Measurements from ENCODE around the gene CXCR5. TPM values are rescaled to one million over a fixed set of nuclear protein-coding genes. Genes with fewer than 3 reads are reported as not detected.

The CXCR5 gene
- total and polyA plus RNA-seq, 2 donors (not counting 1 experiment from before 2014, with no cell fraction given), result not detected

DNA sequence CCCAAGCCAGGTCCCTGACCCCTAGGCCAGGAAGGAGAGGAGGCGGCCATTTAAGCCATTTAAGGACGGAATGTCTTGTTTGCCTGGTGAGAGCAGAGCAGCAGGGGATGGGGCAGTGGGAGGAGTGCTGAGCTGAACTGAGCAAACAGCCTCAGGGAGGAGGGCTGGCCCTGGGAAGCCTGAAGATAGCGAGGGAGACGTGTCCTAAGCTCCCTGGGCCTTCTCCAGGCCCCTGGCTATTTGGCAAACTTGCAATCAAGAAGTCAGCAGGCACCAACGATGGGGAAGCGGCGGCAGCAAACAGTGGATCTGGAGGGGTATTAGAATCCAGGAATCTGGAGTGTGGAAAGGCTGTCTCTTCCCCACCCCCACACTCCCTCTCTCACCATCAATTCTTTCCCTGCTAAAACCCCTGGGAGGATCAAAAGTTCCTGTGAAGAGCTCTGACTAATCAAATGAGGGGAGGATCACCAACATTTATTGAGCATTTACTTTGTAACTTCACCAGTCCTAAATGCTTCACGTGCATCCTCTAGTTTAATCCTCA lies 33.2 kb downstream of the CXCR5 start:
- H2AFZ ChIP-seq (ENCODE audit: low read length), result no peak overlapping the region
- peak overlapping the region; percentile 99 for H3K27ac ChIP-seq (ENCODE audit: insufficient read depth, low read length)
- H4K20me1 ChIP-seq (ENCODE audit: control insufficient read depth, extremely low read depth, insufficient read depth, low read length), result no peaks in the 10 kb centered on the region
- TF ChIP-seq EZH2 (IDR thresholded peaks at IDR 0.05; ENCODE audit: low read length, missing control alignments), result no peak
- TF ChIP-seq, protein P1, sequence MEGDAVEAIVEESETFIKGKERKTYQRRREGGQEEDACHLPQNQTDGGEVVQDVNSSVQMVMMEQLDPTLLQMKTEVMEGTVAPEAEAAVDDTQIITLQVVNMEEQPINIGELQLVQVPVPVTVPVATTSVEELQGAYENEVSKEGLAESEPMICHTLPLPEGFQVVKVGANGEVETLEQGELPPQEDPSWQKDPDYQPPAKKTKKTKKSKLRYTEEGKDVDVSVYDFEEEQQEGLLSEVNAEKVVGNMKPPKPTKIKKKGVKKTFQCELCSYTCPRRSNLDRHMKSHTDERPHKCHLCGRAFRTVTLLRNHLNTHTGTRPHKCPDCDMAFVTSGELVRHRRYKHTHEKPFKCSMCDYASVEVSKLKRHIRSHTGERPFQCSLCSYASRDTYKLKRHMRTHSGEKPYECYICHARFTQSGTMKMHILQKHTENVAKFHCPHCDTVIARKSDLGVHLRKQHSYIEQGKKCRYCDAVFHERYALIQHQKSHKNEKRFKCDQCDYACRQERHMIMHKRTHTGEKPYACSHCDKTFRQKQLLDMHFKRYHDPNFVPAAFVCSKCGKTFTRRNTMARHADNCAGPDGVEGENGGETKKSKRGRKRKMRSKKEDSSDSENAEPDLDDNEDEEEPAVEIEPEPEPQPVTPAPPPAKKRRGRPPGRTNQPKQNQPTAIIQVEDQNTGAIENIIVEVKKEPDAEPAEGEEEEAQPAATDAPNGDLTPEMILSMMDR (conservative IDR thresholded peaks at IDR 0.05 in 1 of 2, IDR thresholded peaks at IDR 0.05 in 1 of 2; ENCODE audit: low read depth in 1 of 2, low read length in 2 of 2), result no peak
- peaks cover 82% of the 10 kb centered on the region for H3K79me2 ChIP-seq (ENCODE audit: control insufficient read depth, insufficient read depth, low read length)
- H3K9ac ChIP-seq (ENCODE audit: insufficient read depth, low read length), result peak overlapping the region; percentile 62
- no peaks in the 10 kb centered on the region for H3K9me3 ChIP-seq (ENCODE audit: control insufficient read depth, insufficient read depth, low read depth, low read length)
- DNase-seq (ENCODE audit: low read depth in 2 of 2), result peak; percentile 68 to 82
- peak overlapping the region; percentile 60 for H3K4me2 ChIP-seq (ENCODE audit: extremely low read depth, insufficient read depth, low read length)
- H3K4me3 ChIP-seq (replicated peaks in 1 of 4; ENCODE audit: control extremely low read depth in 1 of 4, insufficient read depth in 1 of 4, low read depth in 3 of 4, low read length in 4 of 4), result peak overlapping the region in 2 of 4 experiments; percentile 35 to 43
- H3K36me3 ChIP-seq (ENCODE audit: control insufficient read depth, insufficient read depth, low read length), result no peaks in the 10 kb centered on the region
- peaks cover 71% of the 10 kb centered on the region for H3K4me1 ChIP-seq (ENCODE audit: control insufficient read depth, extremely low read depth, insufficient read depth, low read length)
- H3K27me3 ChIP-seq (ENCODE audit: control insufficient read depth, insufficient read depth, low read length), result no peaks in the 10 kb centered on the region

DNA sequence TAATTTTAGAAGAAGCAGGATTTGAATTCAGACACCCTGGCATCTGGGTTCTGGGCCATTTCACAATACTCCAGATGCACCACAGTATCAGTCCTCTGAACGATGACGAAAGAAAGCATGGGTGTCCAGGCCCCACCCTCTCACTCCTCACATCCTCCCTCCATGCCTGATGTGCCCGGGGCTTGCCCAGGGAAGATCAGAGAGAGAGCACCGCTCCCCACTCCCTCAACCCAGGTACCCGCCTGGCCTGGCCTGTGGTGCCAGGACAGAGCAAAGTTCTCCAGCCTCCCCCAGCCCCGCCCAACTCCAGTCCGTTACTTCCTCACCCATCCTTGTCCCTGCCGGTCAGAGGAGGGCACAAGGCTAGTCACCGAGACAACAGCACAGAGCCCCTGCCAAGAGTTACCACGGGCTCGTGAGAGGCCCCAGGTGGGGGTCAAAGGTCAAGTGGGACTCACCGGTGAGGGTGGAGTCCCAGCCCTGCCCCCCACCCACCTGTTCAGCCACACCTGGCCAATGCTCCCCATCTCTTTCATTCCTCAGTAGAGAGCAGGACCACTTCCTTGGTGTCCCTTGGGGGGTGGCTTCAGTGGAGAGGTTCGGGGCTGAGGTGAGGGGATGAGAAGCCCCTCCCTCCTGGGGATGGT lies 33.9 kb downstream of the CXCR5 start:
- Histone ChIP-seq H4K20me1 (ENCODE audit: control insufficient read depth, extremely low read depth, insufficient read depth, low read length) (no peaks in the 10 kb centered on the region), H2AFZ (ENCODE audit: low read length) (no peak overlapping the region), H3K27ac (ENCODE audit: insufficient read depth, low read length) (peak overlapping the region; percentile 99), H3K36me3 (ENCODE audit: control insufficient read depth, insufficient read depth, low read length) (no peaks in the 10 kb centered on the region), H3K4me3 (replicated peaks in 1 of 4; ENCODE audit: control extremely low read depth in 1 of 4, insufficient read depth in 1 of 4, low read depth in 3 of 4, low read length in 4 of 4) (peak overlapping the region; percentile 18 to 99 (median 40)), H3K9me3 (ENCODE audit: control insufficient read depth, insufficient read depth, low read depth, low read length) (no peaks in the 10 kb centered on the region), H3K79me2 (ENCODE audit: control insufficient read depth, insufficient read depth, low read length) (peaks cover 82% of the 10 kb centered on the region), H3K27me3 (ENCODE audit: control insufficient read depth, insufficient read depth, low read length) (no peaks in the 10 kb centered on the region), H3K9ac (ENCODE audit: insufficient read depth, low read length) (peak overlapping the region; percentile 79), H3K4me1 (ENCODE audit: control insufficient read depth, extremely low read depth, insufficient read depth, low read length) (peaks cover 64% of the 10 kb centered on the region), H3K4me2 (ENCODE audit: extremely low read depth, insufficient read depth, low read length) (peak overlapping the region; percentile 71)
- DNase-seq (ENCODE audit: low read depth in 2 of 2), result peak; percentile 74 to 95
- TF ChIP-seq, protein P1 (conservative IDR thresholded peaks at IDR 0.05 in 1 of 2, IDR thresholded peaks at IDR 0.05 in 1 of 2; ENCODE audit: low read depth in 1 of 2, low read length in 2 of 2), result no peak
- TF ChIP-seq EZH2 (IDR thresholded peaks at IDR 0.05; ENCODE audit: low read length, missing control alignments), result no peak

DNA sequence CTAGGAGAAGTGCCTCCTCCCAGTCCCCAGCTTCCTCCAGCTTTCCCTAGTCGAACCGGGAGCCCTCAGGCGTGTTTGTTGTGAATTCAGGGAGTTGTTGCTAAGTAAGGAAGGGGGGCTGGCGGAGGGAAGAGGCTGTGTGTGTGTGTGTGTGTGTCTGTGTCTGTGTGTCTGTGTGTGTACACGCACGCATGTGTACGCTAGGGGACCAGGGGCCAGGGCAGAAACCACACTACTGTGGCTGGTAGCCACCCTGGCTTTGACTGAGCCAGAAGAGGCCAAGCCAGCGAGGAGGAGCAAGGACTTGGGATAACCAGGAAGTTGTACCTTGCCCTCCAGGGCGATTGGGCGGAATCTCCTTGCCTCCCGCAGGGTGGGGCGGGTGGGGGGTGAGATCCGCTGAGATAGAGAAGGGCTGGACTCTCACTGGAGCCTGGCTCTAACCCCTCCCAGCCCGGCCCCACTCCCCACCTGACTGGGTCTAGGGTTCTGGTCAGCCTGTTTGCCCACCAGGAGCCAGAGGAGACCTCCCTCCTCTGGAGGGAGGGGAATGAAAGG lies 34.5 kb downstream of the CXCR5 start:
- Histone ChIP-seq H3K79me2 (ENCODE audit: control insufficient read depth, insufficient read depth, low read length) (peaks cover 82% of the 10 kb centered on the region), H3K9ac (ENCODE audit: insufficient read depth, low read length) (peak overlapping the region; percentile 79), H3K27ac (ENCODE audit: insufficient read depth, low read length) (peak overlapping the region; percentile 99), H3K36me3 (ENCODE audit: control insufficient read depth, insufficient read depth, low read length) (no peaks in the 10 kb centered on the region), H3K4me1 (ENCODE audit: control insufficient read depth, extremely low read depth, insufficient read depth, low read length) (peaks cover 58% of the 10 kb centered on the region), H3K27me3 (ENCODE audit: control insufficient read depth, insufficient read depth, low read length) (no peaks in the 10 kb centered on the region), H4K20me1 (ENCODE audit: control insufficient read depth, extremely low read depth, insufficient read depth, low read length) (no peaks in the 10 kb centered on the region), H3K9me3 (ENCODE audit: control insufficient read depth, insufficient read depth, low read depth, low read length) (no peaks in the 10 kb centered on the region), H3K4me2 (ENCODE audit: extremely low read depth, insufficient read depth, low read length) (peak overlapping the region; percentile 71), H2AFZ (ENCODE audit: low read length) (no peak overlapping the region), H3K4me3 (replicated peaks in 1 of 4; ENCODE audit: control extremely low read depth in 1 of 4, insufficient read depth in 1 of 4, low read depth in 3 of 4, low read length in 4 of 4) (peak overlapping the region; percentile 18 to 99 (median 44))
- TF ChIP-seq, protein P1 (conservative IDR thresholded peaks at IDR 0.05 in 1 of 2, IDR thresholded peaks at IDR 0.05 in 1 of 2; ENCODE audit: low read depth in 1 of 2, low read length in 2 of 2), result no peak
- TF ChIP-seq EZH2 (IDR thresholded peaks at IDR 0.05; ENCODE audit: low read length, missing control alignments), result no peak
- DNase-seq (ENCODE audit: low read depth in 2 of 2), result peak; percentile 89 to 97
